ENCODE results near the gene NRP1.
"Not testable (repeated sequence)": the region's sequence is repeated elsewhere in the genome, so short reads cannot be mapped to it uniquely, and the experiment has no call there.

The NRP1 gene

GRCh38 chr10:33334153-33334804, at the start of gene NRP1:
NRP1 (minus strand) TSS chr10:33334667; CDS start chr10:33334382, 285 bp downstream.
- DNase-seq = peak in 22 of 56 donors; percentile 4 to 52 (median 22)

- DNase-seq = not testable (repeated sequence)
These were observed 49.7 kb upstream of the NRP1 start for GRCh38 chr10:33384201-33384600.

- DNase-seq = no peak
These were observed 48.6 kb upstream of the NRP1 start for GRCh38 chr10:33382921-33383713.

- DNase-seq = no peak
These were observed 47.7 kb upstream of the NRP1 start for GRCh38 chr10:33382216-33382600.

GRCh38 chr10:33381451-33382215, 47.2 kb upstream of the NRP1 start:
- peak in 9 of 56 donors; percentile 1 to 21 (median 5) for DNase-seq

GRCh38 chr10:33377658-33378025, 43.2 kb upstream of the NRP1 start:
- DNase-seq = no peak

- no peak for DNase-seq
These were observed 42.6 kb upstream of the NRP1 start for GRCh38 chr10:33376976-33377657.

- no peak for DNase-seq
These were observed 42.0 kb upstream of the NRP1 start for GRCh38 chr10:33376476-33376875.

- DNase-seq = no peak
These were observed 38.8 kb upstream of the NRP1 start for GRCh38 chr10:33373263-33373662.

GRCh38 chr10:33371234-33371633, 36.8 kb upstream of the NRP1 start:
- no peak for DNase-seq

- DNase-seq = no peak
These were observed 36.0 kb upstream of the NRP1 start for GRCh38 chr10:33370434-33370930.

- no peak for DNase-seq
These were observed 33.6 kb upstream of the NRP1 start for GRCh38 chr10:33368086-33368485.

GRCh38 chr10:33365871-33366411, 31.5 kb upstream of the NRP1 start:
- DNase-seq = no peak

- DNase-seq = no peak
These were observed 30.8 kb upstream of the NRP1 start for GRCh38 chr10:33365301-33365700.

- no peak for DNase-seq
These were observed 28.6 kb upstream of the NRP1 start for GRCh38 chr10:33363106-33363505.

- no peak for DNase-seq
These were observed 23.5 kb upstream of the NRP1 start for GRCh38 chr10:33358016-33358415.

GRCh38 chr10:33355274-33355673, 20.8 kb upstream of the NRP1 start:
- DNase-seq = peak in 5 of 56 donors; percentile 2 to 46 (median 7)

- DNase-seq = no peak
These were observed 19.4 kb upstream of the NRP1 start for GRCh38 chr10:33353853-33354252.

- DNase-seq = peak in 15 of 56 donors; percentile 0 to 56 (median 23)
These were observed 18.9 kb upstream of the NRP1 start for GRCh38 chr10:33353334-33353733.

- DNase-seq = no peak
These were observed 18.1 kb upstream of the NRP1 start for GRCh38 chr10:33352615-33353014.

GRCh38 chr10:33352175-33352574, 17.7 kb upstream of the NRP1 start:
- no peak for DNase-seq
